Measurements from ENCODE around the gene KYNU. TPM values are rescaled to one million over a fixed set of nuclear protein-coding genes. Genes with fewer than 3 reads are reported as not detected.

The KYNU gene
- total and polyA plus RNA-seq, 2 of the 13 experiments (the other 11 are each of a cell fraction or from before 2014, with no cell fraction given) = 21.9 to 68.6 TPM

GRCh38 chr2:143068509-143068908 lies 191.0 kb downstream of the KYNU start (continued):
- no peak for TF ChIP-seq CHD2 (IDR thresholded peaks at IDR 0.05; ENCODE audit: low read depth, low read length)

DNA sequence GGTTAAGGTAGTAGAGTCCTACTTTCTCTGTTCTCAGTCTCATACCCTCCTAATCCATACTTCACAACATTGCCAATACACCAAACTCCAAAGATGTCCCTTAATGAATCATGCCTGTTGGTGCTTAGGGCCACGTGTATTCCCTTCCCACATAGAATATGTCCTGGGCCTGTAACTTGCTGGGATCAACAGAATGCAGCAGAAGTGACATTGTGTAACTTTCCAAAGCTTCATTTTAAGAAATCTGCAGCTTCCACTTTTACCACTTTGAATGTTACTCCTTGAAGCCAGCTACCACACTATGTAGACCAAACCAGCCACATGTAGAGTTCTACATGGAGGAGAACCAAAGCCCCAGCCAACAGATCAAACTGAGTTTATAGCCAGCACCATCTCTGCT lies 193.2 kb downstream of the KYNU start:
- Histone ChIP-seq H3K27me3 (ENCODE audit: control insufficient read depth in 1 of 2, insufficient read depth in 2 of 2, low read length in 2 of 2) (no peaks in the 10 kb centered on the region), H3K4me2 (ENCODE audit: low read depth, low read length) (no peak overlapping the region), H2AFZ (ENCODE audit: low read length) (no peak overlapping the region), H4K20me1 (ENCODE audit: insufficient read depth, low read length) (no peaks in the 10 kb centered on the region), H3K79me2 (ENCODE audit: insufficient read depth, low read length) (no peaks in the 10 kb centered on the region), H3K4me1 (ENCODE audit: insufficient read depth, low read length) (no peaks in the 10 kb centered on the region), H3K9me3 (ENCODE audit: low read length) (peaks cover 4% of the 10 kb centered on the region; the same call in 1 of the 2 replicates), H3K27ac (ENCODE audit: extremely low read length, insufficient read depth, low read length) (no peak overlapping the region), H3K36me3 (replicated peaks in 1 of 2; ENCODE audit: control insufficient read depth in 1 of 2, insufficient read depth in 2 of 2, low read length in 2 of 2) (no peaks in the 10 kb centered on the region), H3K9ac (ENCODE audit: insufficient read depth, low read depth, low read length) (no peak overlapping the region), H3K4me3 (replicated peaks in 1 of 3; ENCODE audit: insufficient read depth in 1 of 3, low read depth in 2 of 3, low read length in 3 of 3) (no peak overlapping the region)
- TF ChIP-seq NFKB2 (CRISPR knock-in tag; IDR thresholded peaks at IDR 0.05; ENCODE audit: borderline replicate concordance) = no peak
- no peak for TF ChIP-seq FOXA3 (CRISPR knock-in tag; IDR thresholded peaks at IDR 0.05)
- no peak for TF ChIP-seq NPAS2 (CRISPR knock-in tag; IDR thresholded peaks at IDR 0.05; ENCODE audit: borderline replicate concordance)
- no peak for TF ChIP-seq TBL1XR1 (IDR thresholded peaks at IDR 0.05; ENCODE audit: borderline replicate concordance, low read length, partially characterized antibody)
- TF ChIP-seq ZNF737 (CRISPR knock-in tag; IDR thresholded peaks at IDR 0.05; ENCODE audit: borderline replicate concordance) = no peak
- TF ChIP-seq ZNF501 (CRISPR knock-in tag; IDR thresholded peaks at IDR 0.05) = no peak
- no peak for TF ChIP-seq ZNF614 (CRISPR knock-in tag; IDR thresholded peaks at IDR 0.05; ENCODE audit: borderline replicate concordance)
- no peak for TF ChIP-seq ZNF660 (CRISPR knock-in tag; IDR thresholded peaks at IDR 0.05; ENCODE audit: borderline replicate concordance, low read depth)
- TF ChIP-seq, protein P1, sequence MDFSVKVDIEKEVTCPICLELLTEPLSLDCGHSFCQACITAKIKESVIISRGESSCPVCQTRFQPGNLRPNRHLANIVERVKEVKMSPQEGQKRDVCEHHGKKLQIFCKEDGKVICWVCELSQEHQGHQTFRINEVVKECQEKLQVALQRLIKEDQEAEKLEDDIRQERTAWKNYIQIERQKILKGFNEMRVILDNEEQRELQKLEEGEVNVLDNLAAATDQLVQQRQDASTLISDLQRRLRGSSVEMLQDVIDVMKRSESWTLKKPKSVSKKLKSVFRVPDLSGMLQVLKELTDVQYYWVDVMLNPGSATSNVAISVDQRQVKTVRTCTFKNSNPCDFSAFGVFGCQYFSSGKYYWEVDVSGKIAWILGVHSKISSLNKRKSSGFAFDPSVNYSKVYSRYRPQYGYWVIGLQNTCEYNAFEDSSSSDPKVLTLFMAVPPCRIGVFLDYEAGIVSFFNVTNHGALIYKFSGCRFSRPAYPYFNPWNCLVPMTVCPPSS (IDR thresholded peaks at IDR 0.05) = no peak
- no peak for TF ChIP-seq ZMAT5 (CRISPR knock-in tag; IDR thresholded peaks at IDR 0.05; ENCODE audit: borderline replicate concordance, low read depth)
- no TSS peak for BruUV-seq (replicated peaks)
- ChIA-PET POLR2A (no interaction called here), CTCF (ENCODE audit: low intra/inter-chr PET ratio, low total read pairs) (no interaction called here)
- FAIRE-seq (no peak), DNase-seq (ENCODE audit: low spot score) (no peak), ATAC-seq (no peak)
- WGBS (ENCODE audit: low lambda C conversion rate) = 0% methylated on average over 1 of the region's 1 CpG
- in situ Hi-C loops (cut with HindIII; ENCODE audit: extremely low pct_ligation_motif_present, low pct_unique_long_range_greater_than_20kb) = no loop called here
- intact Hi-C loops (cut with micrococcal nuclease; ENCODE audit: unreplicated experiment) = no loop called here

Data from HepG2 (cell line).